Measurements from ENCODE around the gene AXIN1. TPM values are rescaled to one million over a fixed set of nuclear protein-coding genes. Genes with fewer than 3 reads are reported as not detected.

AXIN1 gene
- total and polyA plus RNA-seq, 2 donors (not counting 3 experiments of a cell fraction or from before 2014, with no cell fraction given) = 8.3 to 21.9 TPM

GRCh38 chr16:321532-321931, 31.0 kb downstream of the AXIN1 start:
- FAIRE-seq = no peak
- ChIA-PET CTCF (interaction anchor here (1.4 kb wide), 1 partner anchor 14 kb away, joined by 3 read pairs; no protein-coding TSS in a partner anchor), POLR2A (no interaction called here)
- no peaks in the 10 kb centered on the region for H3K27me3 ChIP-seq (ENCODE audit: control insufficient read depth in 2 of 2, insufficient read depth in 2 of 2, low read length in 2 of 2)
- no peak overlapping the region for H2AFZ ChIP-seq (ENCODE audit: low read depth, low read length)
- intact Hi-C loops (cut with micrococcal nuclease) (no loop called here), dilution Hi-C loops (cut with MboI; ENCODE audit: extremely low pct_ligation_motif_present, low sequenced_read_pairs) (no loop called here)
- no peak overlapping the region for H3K9ac ChIP-seq (replicated peaks; ENCODE audit: extremely low read depth, insufficient read depth, low read length)
- TF ChIP-seq JUN (IDR thresholded peaks at IDR 0.05; ENCODE audit: borderline replicate concordance, insufficient read depth, insufficient read length, low read depth) (no peak), MYC (IDR thresholded peaks at IDR 0.05; ENCODE audit: low read depth, low read length) (no peak), POLR2A (IDR thresholded peaks at IDR 0.05; ENCODE audit: low read depth, low read length) (no peak), FOS (IDR thresholded peaks at IDR 0.05; ENCODE audit: borderline replicate concordance, insufficient read depth, low read length) (no peak), CTCF (IDR thresholded peaks at IDR 0.05; ENCODE audit: extremely low read depth in 1 of 2, insufficient read depth in 1 of 2, low read depth in 1 of 2, low read length in 2 of 2) (no peak), POLR2AphosphoS5 (IDR thresholded peaks at IDR 0.05; ENCODE audit: insufficient read depth, low read depth, low read length) (no peak), MAX (IDR thresholded peaks at IDR 0.05; ENCODE audit: insufficient read depth, insufficient read length) (no peak), GATA2 (IDR thresholded peaks at IDR 0.05; ENCODE audit: insufficient read depth, insufficient read length, low read depth, low read length) (no peak), EZH2 (IDR thresholded peaks at IDR 0.05; ENCODE audit: borderline replicate concordance, low read depth, low read length, severe bottlenecking) (no peak)
- BruUV-seq (replicated peaks) = no TSS peak
- peaks cover 3% of the 10 kb centered on the region for H3K4me1 ChIP-seq (ENCODE audit: control insufficient read depth, extremely low read depth, insufficient read depth, low read length)
- H3K9me1 ChIP-seq (replicated peaks; ENCODE audit: control insufficient read depth, extremely low read depth, insufficient read depth, low read length) = no peaks in the 10 kb centered on the region
- H3K4me3 ChIP-seq (replicated peaks in 1 of 3; ENCODE audit: insufficient read depth in 1 of 3, low read depth in 1 of 3, low read length in 3 of 3) = no peak overlapping the region
- DNase-seq (ENCODE audit: low read depth, low spot score) = no peak
- H3K79me2 ChIP-seq (ENCODE audit: control insufficient read depth, insufficient read depth, low read length) = peaks cover 73% of the 10 kb centered on the region
- no peaks in the 10 kb centered on the region for H3K9me3 ChIP-seq (replicated peaks; ENCODE audit: control insufficient read depth, insufficient read depth, low read length)
- no peak overlapping the region for H3K4me2 ChIP-seq (ENCODE audit: insufficient read depth, low read length)
- no peak overlapping the region for H3K27ac ChIP-seq (ENCODE audit: insufficient read depth, low read depth, low read length)
- H4K20me1 ChIP-seq (replicated peaks; ENCODE audit: control insufficient read depth, extremely low read depth, insufficient read depth, low read length) = no peaks in the 10 kb centered on the region
- peaks cover 0 to 2% of the 10 kb centered on the region in 2 experiments for H3K36me3 ChIP-seq (ENCODE audit: control insufficient read depth in 2 of 2, extremely low read depth in 1 of 2, insufficient read depth in 2 of 2, low read length in 2 of 2)

Data from endothelial cell of umbilical vein (primary cell).